Fibroblast of lung (primary cell): ENCODE measurements around the gene SFT2D3.

Experiments
- EZH2 ChIP-seq: IDR thresholded peaks from 2 replicates; pipeline ENCODE4 v1.5.1; 2012; ENCODE audit warnings: low read length, control low read depth, mild to moderate bottlenecking; ENCODE audit errors: missing control alignments
- TF ChIP-seq, protein P1 (sequence below), 2 donors: IDR thresholded peaks in 1 of 2; conservative IDR thresholded peaks in 1 of 2; 1 replicate in 1 of 2; 2 replicates in 1 of 2; pipeline ENCODE4 v1.5.1; 2011 to 2012; ENCODE audit warnings: low read length in 2 of 2, control low read depth in 1 of 2, inconsistent platforms in 1 of 2, low read depth in 1 of 2, mild to moderate bottlenecking in 1 of 2

- no peak for TF ChIP-seq EZH2
- TF ChIP-seq, protein P1, sequence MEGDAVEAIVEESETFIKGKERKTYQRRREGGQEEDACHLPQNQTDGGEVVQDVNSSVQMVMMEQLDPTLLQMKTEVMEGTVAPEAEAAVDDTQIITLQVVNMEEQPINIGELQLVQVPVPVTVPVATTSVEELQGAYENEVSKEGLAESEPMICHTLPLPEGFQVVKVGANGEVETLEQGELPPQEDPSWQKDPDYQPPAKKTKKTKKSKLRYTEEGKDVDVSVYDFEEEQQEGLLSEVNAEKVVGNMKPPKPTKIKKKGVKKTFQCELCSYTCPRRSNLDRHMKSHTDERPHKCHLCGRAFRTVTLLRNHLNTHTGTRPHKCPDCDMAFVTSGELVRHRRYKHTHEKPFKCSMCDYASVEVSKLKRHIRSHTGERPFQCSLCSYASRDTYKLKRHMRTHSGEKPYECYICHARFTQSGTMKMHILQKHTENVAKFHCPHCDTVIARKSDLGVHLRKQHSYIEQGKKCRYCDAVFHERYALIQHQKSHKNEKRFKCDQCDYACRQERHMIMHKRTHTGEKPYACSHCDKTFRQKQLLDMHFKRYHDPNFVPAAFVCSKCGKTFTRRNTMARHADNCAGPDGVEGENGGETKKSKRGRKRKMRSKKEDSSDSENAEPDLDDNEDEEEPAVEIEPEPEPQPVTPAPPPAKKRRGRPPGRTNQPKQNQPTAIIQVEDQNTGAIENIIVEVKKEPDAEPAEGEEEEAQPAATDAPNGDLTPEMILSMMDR (conservative IDR thresholded peaks at IDR 0.05 in 1 of 2, IDR thresholded peaks at IDR 0.05 in 1 of 2; ENCODE audit: low read depth in 1 of 2, low read length in 2 of 2): no peak
Measured at GRCh38 chr2:127707890-127708648, 6.8 kb downstream of the SFT2D3 start.
